Common myeloid progenitor, CD34-positive (primary cell): ENCODE measurements around the gene CYTIP.

Source experiments
- CTCF ChIA-PET: fragments of 350-600 bp; sonication (Branson Sonifier 250); formaldehyde crosslinking; loops from one replicate; lab custom pipeline; 2021; ENCODE audit warnings: antibody characterized with exemption; lab: Charles Lee
- POLR2A ChIA-PET: fragments of 350-600 bp; sonication (Branson Sonifier 250); formaldehyde crosslinking; loops from one replicate; lab custom pipeline; 2021; ENCODE audit warnings: antibody characterized with exemption; lab: Charles Lee
- DNase-seq, 3 donors: peaks; one replicate each; pipeline versions ENCODE4 v3.0.0 to v3.0.0-alpha.2; 2013
- H3K27ac ChIP-seq, 2 experiments: 1 replicate in 1 of 2; 2 replicates in 1 of 2; pipeline ENCODE4 v1.7.0; 2013; ENCODE audit warnings: inconsistent platforms in 2 of 2, low read length in 2 of 2, mild to moderate bottlenecking in 2 of 2, low read depth in 1 of 2, moderate library complexity in 1 of 2; ENCODE audit not compliant: severe bottlenecking in 2 of 2, insufficient read depth in 1 of 2, poor library complexity in 1 of 2
- H3K27me3 ChIP-seq, 5 experiments: replicated peaks in 2 of 5; 1 replicate in 3 of 5; 2 replicates in 2 of 5; pipeline versions ENCODE4 v1.6.1 to v1.7.0; 2013; ENCODE audit warnings: low read length in 4 of 5, mild to moderate bottlenecking in 2 of 5, moderate library complexity in 2 of 5, inconsistent platforms in 1 of 5; ENCODE audit not compliant: insufficient read depth in 5 of 5, control insufficient read depth in 4 of 5
- H3K36me3 ChIP-seq, 4 experiments: 1 replicate in 2 of 4; 2 replicates in 2 of 4; pipeline versions ENCODE4 v1.6.1 to v1.7.0; 2013; ENCODE audit warnings: low read length in 3 of 4, control low read depth in 1 of 4, mild to moderate bottlenecking in 1 of 4; ENCODE audit not compliant: control insufficient read depth in 4 of 4, insufficient read depth in 4 of 4
- H3K4me1 ChIP-seq, 4 experiments: 1 replicate in 3 of 4; 2 replicates in 1 of 4; pipeline versions ENCODE4 v1.6.1 to v1.7.1; 2013; ENCODE audit warnings: low read length in 3 of 4, mild to moderate bottlenecking in 3 of 4, control low read depth in 1 of 4, inconsistent platforms in 1 of 4, moderate library complexity in 1 of 4; ENCODE audit not compliant: control insufficient read depth in 4 of 4, insufficient read depth in 4 of 4; ENCODE audit errors: control extremely low read depth in 1 of 4
- H3K4me3 ChIP-seq, 7 experiments: 1 replicate in 4 of 7; 2 replicates in 3 of 7; pipeline versions ENCODE4 v1.5.1 to v1.7.0; 2013; ENCODE audit warnings: mild to moderate bottlenecking in 7 of 7, low read length in 6 of 7, moderate library complexity in 6 of 7, inconsistent platforms in 2 of 7, low read depth in 2 of 7, control low read depth in 1 of 7; ENCODE audit not compliant: insufficient read depth in 4 of 7, control insufficient read depth in 1 of 7; ENCODE audit errors: extremely low read depth in 1 of 7
- H3K9me3 ChIP-seq, 5 experiments: 1 replicate in 4 of 5; 2 replicates in 1 of 5; pipeline versions ENCODE4 v1.6.1 to v1.7.1; 2013; ENCODE audit warnings: low read length in 4 of 5, mild to moderate bottlenecking in 2 of 5, inconsistent platforms in 1 of 5, low read depth in 1 of 5, moderate library complexity in 1 of 5; ENCODE audit not compliant: control insufficient read depth in 4 of 5, insufficient read depth in 2 of 5; ENCODE audit errors: control extremely low read depth in 1 of 5
- WGBS: methylation state at CpG from one replicate; pipeline ENCODE4 v1.1.5; 2013; ENCODE audit not compliant: insufficient coverage; 5-methylcytosine and 5-hydroxymethylcytosine counted together

The CYTIP gene

GRCh38 chr2:157473581-157473980 lies 29.7 kb upstream of the CYTIP start:
- peaks cover 15 to 28% (median 21%) of the 10 kb centered on the region in 4 experiments for H3K4me1 ChIP-seq
- CTCF ChIA-PET = interaction anchor here (0.9 to 1.1 kb wide), 2 partner anchors 17 to 19 kb away, joined by 4 read pairs; no protein-coding TSS in a partner anchor
- no peaks in the 10 kb centered on the region for H3K36me3 ChIP-seq
- H3K27ac ChIP-seq = no peak overlapping the region
- POLR2A ChIA-PET = no interaction called here
- no peak overlapping the region for H3K4me3 ChIP-seq
- no peak for DNase-seq
- H3K9me3 ChIP-seq = no peaks in the 10 kb centered on the region
- no peaks in the 10 kb centered on the region for H3K27me3 ChIP-seq

DNA sequence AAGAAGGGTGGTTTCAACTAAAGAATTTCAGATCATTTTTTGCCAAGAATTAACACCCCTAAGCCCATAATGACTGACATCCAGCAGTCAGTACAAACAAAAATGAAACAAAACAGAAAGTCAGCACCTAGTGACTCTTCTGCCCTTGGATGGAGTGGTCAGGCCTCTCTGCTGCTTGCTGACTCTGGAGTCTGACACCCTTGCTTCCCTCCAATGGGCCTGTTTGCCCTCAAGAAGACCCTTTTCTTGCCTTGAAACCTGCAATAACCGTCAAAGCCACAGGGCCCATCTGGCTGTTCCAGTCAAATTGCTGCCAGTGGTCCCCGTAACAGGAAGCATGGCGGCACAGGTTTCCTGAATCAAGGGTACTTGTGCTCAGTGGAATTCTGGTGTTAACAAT lies 27.2 kb upstream of the CYTIP start:
- peaks cover 26 to 40% (median 33%) of the 10 kb centered on the region in 4 experiments for H3K4me1 ChIP-seq
- H3K27ac ChIP-seq = no peak overlapping the region
- DNase-seq = peak in 1 of 3 donors; percentile 18
- no peaks in the 10 kb centered on the region for H3K36me3 ChIP-seq
- POLR2A ChIA-PET = no interaction called here
- H3K27me3 ChIP-seq = no peaks in the 10 kb centered on the region
- no peaks in the 10 kb centered on the region for H3K9me3 ChIP-seq
- CTCF ChIA-PET = interaction anchor here (0.8 to 1.0 kb wide), 2 partner anchors 10 to 19 kb away, joined by 3 read pairs; no protein-coding TSS in a partner anchor
- no peak overlapping the region for H3K4me3 ChIP-seq
- WGBS = 83% methylated on average over 3 of the region's 3 CpGs

- no peaks in the 10 kb centered on the region for H3K27me3 ChIP-seq
- peaks cover 26 to 40% (median 33%) of the 10 kb centered on the region in 4 experiments for H3K4me1 ChIP-seq
- ChIA-PET CTCF (interaction anchor here (0.8 to 3.7 kb wide), 4 partner anchors 9 to 143 kb away, joined by 3 to 11 read pairs (median 3); no protein-coding TSS in a partner anchor), POLR2A (no interaction called here)
- no peaks in the 10 kb centered on the region for H3K9me3 ChIP-seq
- peak in 1 of 3 donors; percentile 31 for DNase-seq
- no peaks in the 10 kb centered on the region for H3K36me3 ChIP-seq
- peak overlapping the region in 1 of 7 experiments; percentile 5 for H3K4me3 ChIP-seq
- H3K27ac ChIP-seq = peak overlapping the region; percentile 96 to 97
These were observed 26.4 kb upstream of the CYTIP start for GRCh38 chr2:157470321-157470720.

DNA sequence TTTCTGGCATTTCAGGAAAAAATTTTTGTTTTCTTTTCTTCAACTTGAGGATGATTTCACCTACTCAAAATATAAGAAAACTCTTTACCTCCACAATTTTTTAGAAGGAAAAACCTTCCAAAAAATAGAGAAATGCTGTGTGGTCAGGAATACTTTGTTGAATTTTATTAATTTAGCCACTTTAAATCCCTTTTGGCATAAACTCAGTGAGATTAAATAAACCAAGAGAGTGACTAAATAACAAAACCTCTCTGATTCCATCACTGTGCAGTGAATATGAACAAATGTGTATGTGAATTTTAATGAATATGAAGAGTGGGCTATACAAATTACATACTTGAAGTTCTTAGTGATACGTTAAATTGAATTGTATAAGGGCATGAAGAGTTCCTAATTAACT lies 25.8 kb upstream of the CYTIP start:
- Histone ChIP-seq H3K4me3 (peak overlapping the region in 3 of 7 experiments; percentile 9 to 54 (median 32)), H3K36me3 (no peaks in the 10 kb centered on the region), H3K9me3 (no peaks in the 10 kb centered on the region), H3K27me3 (no peaks in the 10 kb centered on the region), H3K27ac (peak overlapping the region; percentile 96 to 97), H3K4me1 (peaks cover 27 to 40% (median 33%) of the 10 kb centered on the region in 4 experiments)
- DNase-seq = no peak
- POLR2A ChIA-PET = no interaction called here
- 100% methylated on average over 1 of the region's 1 CpG for WGBS
- CTCF ChIA-PET = interaction anchor here (0.9 to 3.7 kb wide), 4 partner anchors 9 to 142 kb away, joined by 3 to 11 read pairs (median 4); no protein-coding TSS in a partner anchor

- CTCF ChIA-PET = interaction anchor here (0.6 to 3.9 kb wide), 7 partner anchors 8 to 142 kb away, joined by 3 to 21 read pairs (median 3); no protein-coding TSS in a partner anchor
- WGBS = 34% methylated on average over 4 of the region's 8 CpGs
- peak overlapping the region; percentile 96 to 97 for H3K27ac ChIP-seq
- no peaks in the 10 kb centered on the region for H3K27me3 ChIP-seq
- POLR2A ChIA-PET = no interaction called here
- H3K9me3 ChIP-seq = no peaks in the 10 kb centered on the region
- peak overlapping the region in 6 of 7 experiments; percentile 27 to 67 (median 46) for H3K4me3 ChIP-seq
- H3K36me3 ChIP-seq = no peaks in the 10 kb centered on the region
- peaks cover 30 to 45% (median 38%) of the 10 kb centered on the region in 4 experiments for H3K4me1 ChIP-seq
- DNase-seq = peak; percentile 81 to 96 (median 94)
These were observed 25.2 kb upstream of the CYTIP start for GRCh38 chr2:157468931-157469708.

GRCh38 chr2:157466764-157467163 lies 22.9 kb upstream of the CYTIP start:
- 93% methylated on average over 2 of the region's 5 CpGs for WGBS
- ChIA-PET CTCF (interaction anchor here (0.9 to 3.9 kb wide), 11 partner anchors 10 to 139 kb away, joined by 3 to 21 read pairs (median 4); partner anchors contain the start of gene CYTIP), POLR2A (interaction anchor here (0.5 kb wide), 1 partner anchor 166 kb away, joined by 3 read pairs; no protein-coding TSS in a partner anchor)
- Histone ChIP-seq H3K4me1 (peaks cover 32 to 50% (median 43%) of the 10 kb centered on the region in 4 experiments), H3K9me3 (no peaks in the 10 kb centered on the region), H3K27me3 (no peaks in the 10 kb centered on the region), H3K36me3 (no peaks in the 10 kb centered on the region), H3K27ac (no peak overlapping the region), H3K4me3 (no peak overlapping the region)
- peak in 1 of 3 donors; percentile 19 for DNase-seq

GRCh38 chr2:157465554-157465953 lies 21.7 kb upstream of the CYTIP start:
- Histone ChIP-seq H3K27me3 (no peaks in the 10 kb centered on the region), H3K4me1 (peaks cover 30 to 43% (median 36%) of the 10 kb centered on the region in 4 experiments), H3K4me3 (no peak overlapping the region), H3K27ac (no peak overlapping the region), H3K36me3 (no peaks in the 10 kb centered on the region), H3K9me3 (no peaks in the 10 kb centered on the region)
- no peak for DNase-seq
- POLR2A ChIA-PET = no interaction called here
- 100% methylated on average over 4 of the region's 5 CpGs for WGBS
- CTCF ChIA-PET = interaction anchor here (0.6 to 3.9 kb wide), 8 partner anchors 9 to 138 kb away, joined by 3 to 21 read pairs (median 4); no protein-coding TSS in a partner anchor
